ENCODE results near the gene UACA.

Gene UACA

DNA sequence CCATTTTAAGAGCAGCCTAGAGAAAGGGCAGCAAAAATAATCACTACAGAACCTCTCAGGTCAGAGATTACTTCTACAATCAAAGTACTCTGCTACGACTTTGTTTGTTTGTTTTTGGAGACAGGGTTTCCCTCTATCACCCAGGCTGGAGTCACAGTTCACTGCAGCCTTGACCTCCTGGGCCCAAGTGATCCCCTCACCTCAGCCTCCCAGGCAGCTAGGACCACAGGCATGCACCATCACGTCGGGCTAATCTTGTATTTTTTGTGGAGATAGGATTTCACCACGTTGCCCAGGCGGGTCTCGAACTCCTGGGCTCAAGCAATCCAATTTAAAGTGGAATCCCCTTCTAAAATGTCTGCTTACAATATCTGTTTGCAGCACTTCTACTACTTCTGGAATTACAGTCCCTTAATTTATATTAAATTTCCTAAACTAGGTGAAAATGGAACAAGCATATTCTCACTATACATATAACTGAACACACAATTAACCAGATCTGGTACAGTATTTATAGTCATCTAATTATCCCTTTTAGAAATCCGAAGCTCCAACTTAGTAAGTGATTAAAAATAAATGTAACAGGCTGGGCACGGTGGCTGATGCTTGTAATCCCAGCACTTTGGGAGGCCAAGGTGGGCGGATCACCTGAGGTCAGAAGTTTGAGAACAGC, 4.4 kb downstream of the UACA start:
- TF ChIP-seq GABPA (IDR thresholded peaks at IDR 0.05; ENCODE audit: low read depth) (no peak), POLR2AphosphoS5 (IDR thresholded peaks at IDR 0.05; ENCODE audit: low read depth) (no peak), SPI1 (IDR thresholded peaks at IDR 0.05; ENCODE audit: borderline replicate concordance, low read depth) (no peak)
- TF ChIP-seq, protein P1, sequence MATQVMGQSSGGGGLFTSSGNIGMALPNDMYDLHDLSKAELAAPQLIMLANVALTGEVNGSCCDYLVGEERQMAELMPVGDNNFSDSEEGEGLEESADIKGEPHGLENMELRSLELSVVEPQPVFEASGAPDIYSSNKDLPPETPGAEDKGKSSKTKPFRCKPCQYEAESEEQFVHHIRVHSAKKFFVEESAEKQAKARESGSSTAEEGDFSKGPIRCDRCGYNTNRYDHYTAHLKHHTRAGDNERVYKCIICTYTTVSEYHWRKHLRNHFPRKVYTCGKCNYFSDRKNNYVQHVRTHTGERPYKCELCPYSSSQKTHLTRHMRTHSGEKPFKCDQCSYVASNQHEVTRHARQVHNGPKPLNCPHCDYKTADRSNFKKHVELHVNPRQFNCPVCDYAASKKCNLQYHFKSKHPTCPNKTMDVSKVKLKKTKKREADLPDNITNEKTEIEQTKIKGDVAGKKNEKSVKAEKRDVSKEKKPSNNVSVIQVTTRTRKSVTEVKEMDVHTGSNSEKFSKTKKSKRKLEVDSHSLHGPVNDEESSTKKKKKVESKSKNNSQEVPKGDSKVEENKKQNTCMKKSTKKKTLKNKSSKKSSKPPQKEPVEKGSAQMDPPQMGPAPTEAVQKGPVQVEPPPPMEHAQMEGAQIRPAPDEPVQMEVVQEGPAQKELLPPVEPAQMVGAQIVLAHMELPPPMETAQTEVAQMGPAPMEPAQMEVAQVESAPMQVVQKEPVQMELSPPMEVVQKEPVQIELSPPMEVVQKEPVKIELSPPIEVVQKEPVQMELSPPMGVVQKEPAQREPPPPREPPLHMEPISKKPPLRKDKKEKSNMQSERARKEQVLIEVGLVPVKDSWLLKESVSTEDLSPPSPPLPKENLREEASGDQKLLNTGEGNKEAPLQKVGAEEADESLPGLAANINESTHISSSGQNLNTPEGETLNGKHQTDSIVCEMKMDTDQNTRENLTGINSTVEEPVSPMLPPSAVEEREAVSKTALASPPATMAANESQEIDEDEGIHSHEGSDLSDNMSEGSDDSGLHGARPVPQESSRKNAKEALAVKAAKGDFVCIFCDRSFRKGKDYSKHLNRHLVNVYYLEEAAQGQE (IDR thresholded peaks at IDR 0.05; ENCODE audit: insufficient replicate concordance, low read depth): no peak
- TF ChIP-seq, protein P2, sequence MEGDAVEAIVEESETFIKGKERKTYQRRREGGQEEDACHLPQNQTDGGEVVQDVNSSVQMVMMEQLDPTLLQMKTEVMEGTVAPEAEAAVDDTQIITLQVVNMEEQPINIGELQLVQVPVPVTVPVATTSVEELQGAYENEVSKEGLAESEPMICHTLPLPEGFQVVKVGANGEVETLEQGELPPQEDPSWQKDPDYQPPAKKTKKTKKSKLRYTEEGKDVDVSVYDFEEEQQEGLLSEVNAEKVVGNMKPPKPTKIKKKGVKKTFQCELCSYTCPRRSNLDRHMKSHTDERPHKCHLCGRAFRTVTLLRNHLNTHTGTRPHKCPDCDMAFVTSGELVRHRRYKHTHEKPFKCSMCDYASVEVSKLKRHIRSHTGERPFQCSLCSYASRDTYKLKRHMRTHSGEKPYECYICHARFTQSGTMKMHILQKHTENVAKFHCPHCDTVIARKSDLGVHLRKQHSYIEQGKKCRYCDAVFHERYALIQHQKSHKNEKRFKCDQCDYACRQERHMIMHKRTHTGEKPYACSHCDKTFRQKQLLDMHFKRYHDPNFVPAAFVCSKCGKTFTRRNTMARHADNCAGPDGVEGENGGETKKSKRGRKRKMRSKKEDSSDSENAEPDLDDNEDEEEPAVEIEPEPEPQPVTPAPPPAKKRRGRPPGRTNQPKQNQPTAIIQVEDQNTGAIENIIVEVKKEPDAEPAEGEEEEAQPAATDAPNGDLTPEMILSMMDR (IDR thresholded peaks at IDR 0.05; ENCODE audit: insufficient read depth, low read length): no peak
- no peak overlapping the region for H3K4me3 ChIP-seq (replicated peaks; ENCODE audit: insufficient read depth, low read length)

DNA sequence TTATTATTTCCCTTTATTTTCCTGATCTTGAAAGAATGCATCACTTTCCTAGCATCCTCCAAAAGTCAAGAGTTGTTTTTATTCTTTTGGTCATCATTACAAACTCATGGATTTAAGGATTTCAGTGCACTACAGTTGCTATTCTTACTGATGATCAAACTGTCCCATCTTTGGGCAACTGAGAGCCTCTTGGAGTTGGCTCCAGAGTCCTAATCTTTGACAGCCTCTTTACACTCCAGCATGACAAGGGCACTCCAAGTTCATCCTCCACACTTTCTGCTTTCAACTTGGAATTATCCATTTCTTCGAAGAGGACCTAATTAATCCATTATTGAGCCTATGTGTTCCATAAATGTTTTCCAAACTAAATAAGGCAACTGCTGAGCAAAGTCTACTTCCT, 5.7 kb downstream of the UACA start:
- Histone ChIP-seq H3K27me3 (ENCODE audit: insufficient read depth, poor library complexity, severe bottlenecking) (no peaks in the 10 kb centered on the region), H3K27ac (replicated peaks) (no peak overlapping the region), H3K4me3 (replicated peaks; ENCODE audit: insufficient read depth, low read length) (no peak overlapping the region)
- TF ChIP-seq SPI1 (IDR thresholded peaks at IDR 0.05; ENCODE audit: borderline replicate concordance, low read depth) (no peak), GABPA (IDR thresholded peaks at IDR 0.05; ENCODE audit: low read depth) (no peak), POLR2AphosphoS5 (IDR thresholded peaks at IDR 0.05; ENCODE audit: low read depth) (no peak)
- TF ChIP-seq, protein P1 (IDR thresholded peaks at IDR 0.05; ENCODE audit: insufficient replicate concordance, low read depth): no peak
- TF ChIP-seq, protein P2 (IDR thresholded peaks at IDR 0.05; ENCODE audit: insufficient read depth, low read length): no peak
- DNase-seq (ENCODE audit: low read depth in 1 of 2, low spot score in 1 of 2): no peak

More for the DNA sequence above, 4.4 kb downstream of the UACA start:
- Histone ChIP-seq H3K27ac (replicated peaks) (no peak overlapping the region), H3K27me3 (ENCODE audit: insufficient read depth, poor library complexity, severe bottlenecking) (no peaks in the 10 kb centered on the region)
- no peak for DNase-seq (ENCODE audit: low read depth in 1 of 2, low spot score in 1 of 2)

DNA sequence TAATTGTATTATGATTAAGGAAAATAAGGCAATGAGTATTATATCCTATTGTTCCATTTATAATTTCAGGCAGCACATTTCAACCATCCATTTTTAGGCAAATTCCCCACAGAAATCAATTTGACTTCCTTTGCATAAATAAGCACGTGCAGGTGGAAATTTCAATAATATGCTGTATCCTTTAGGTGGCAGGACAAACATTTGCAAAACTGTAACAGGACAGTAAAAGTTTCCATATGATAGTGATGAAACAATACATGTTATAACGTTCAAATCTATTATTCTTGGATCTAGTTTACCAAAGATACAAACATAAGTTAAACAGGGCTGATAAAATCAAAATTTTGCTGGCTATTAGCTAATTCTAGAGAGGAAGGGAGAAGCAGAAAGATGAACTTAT, 8.5 kb downstream of the UACA start:
- Histone ChIP-seq H3K27ac (replicated peaks) (no peak overlapping the region), H3K27me3 (ENCODE audit: insufficient read depth, poor library complexity, severe bottlenecking) (no peaks in the 10 kb centered on the region), H3K4me3 (replicated peaks; ENCODE audit: insufficient read depth, low read length) (no peak overlapping the region)
- DNase-seq (ENCODE audit: low read depth in 1 of 2, low spot score in 1 of 2): no peak
- no peak for TF ChIP-seq SPI1 (IDR thresholded peaks at IDR 0.05; ENCODE audit: borderline replicate concordance, low read depth)
- TF ChIP-seq, protein P1 (IDR thresholded peaks at IDR 0.05; ENCODE audit: insufficient replicate concordance, low read depth): no peak
- TF ChIP-seq, protein P2 (IDR thresholded peaks at IDR 0.05; ENCODE audit: insufficient read depth, low read length): no peak
- no peak for TF ChIP-seq GABPA (IDR thresholded peaks at IDR 0.05; ENCODE audit: low read depth)
- TF ChIP-seq POLR2AphosphoS5 (IDR thresholded peaks at IDR 0.05; ENCODE audit: low read depth): no peak
